Kidney (tissue), 14 donors: ENCODE results near the gene REEP1. TPM values are rescaled to one million over a fixed set of nuclear protein-coding genes. Genes with fewer than 3 reads are reported as not detected.
"Not testable (repeated sequence)": the region's sequence is repeated elsewhere in the genome, so short reads cannot be mapped to it uniquely, and the experiment has no call there.

Source experiments
- DNase-seq, 5 donors: peaks; one replicate each; pipeline ENCODE4 v3.0.0-alpha.2; 2013 to 2020
- FAIRE-seq: peaks from 2 replicates; lab custom pipeline; 2012; peaks lifted over from hg19 to GRCh38; lab: Jason Lieb, UNC
- H3K27ac ChIP-seq, 2 donors: one replicate each; pipeline ENCODE4 v1.7.0; 2013; ENCODE audit warnings: low read depth in 2 of 2, low read length in 2 of 2, inconsistent platforms in 1 of 2
- H3K27me3 ChIP-seq: one replicate; pipeline ENCODE4 v1.7.1; 2013; ENCODE audit warnings: low read length, inconsistent platforms; ENCODE audit not compliant: control insufficient read depth, insufficient read depth
- H3K36me3 ChIP-seq, 3 donors: one replicate each; pipeline versions ENCODE4 v1.7.0 to v1.7.1; 2013; ENCODE audit warnings: low read length in 3 of 3, control low read depth in 1 of 3, inconsistent platforms in 1 of 3; ENCODE audit not compliant: insufficient read depth in 3 of 3, control insufficient read depth in 2 of 3
- H3K4me1 ChIP-seq, 3 donors: one replicate each; pipeline versions ENCODE4 v1.7.0 to v1.7.1; 2013; ENCODE audit warnings: low read length in 3 of 3, inconsistent platforms in 1 of 3, low read depth in 1 of 3; ENCODE audit not compliant: control insufficient read depth in 2 of 3, insufficient read depth in 2 of 3
- H3K4me3 ChIP-seq, 3 donors: one replicate each; pipeline versions ENCODE4 v1.7.0 to v1.8.1; 2013; ENCODE audit warnings: low read length in 3 of 3, control low read depth in 1 of 3, inconsistent platforms in 1 of 3
- H3K9ac ChIP-seq, 3 donors: one replicate each; pipeline versions ENCODE4 v1.7.0 to v1.7.1; 2013; ENCODE audit warnings: low read length in 3 of 3, control low read depth in 1 of 3, inconsistent platforms in 1 of 3
- H3K9me3 ChIP-seq, 3 donors: one replicate each; pipeline versions ENCODE4 v1.7.0 to v1.7.1; 2013; ENCODE audit warnings: low read length in 3 of 3, control low read depth in 1 of 3, inconsistent platforms in 1 of 3; ENCODE audit not compliant: control insufficient read depth in 2 of 3, insufficient read depth in 1 of 3
- intact Hi-C: fragments of 100-400 bp; cut with DNase I; formaldehyde crosslinking; loops from one replicate; pipeline ENCODE4 v1.11.1; 2022
- polyA plus RNA-seq: library from polyadenylated mRNA; stranded (reverse); fragments of 350-450 nt; fragmentation: Illumina TruSeq; extraction: RNeasy Lipid Tissue Mini Kit (QIAGEN cat#74804); gene quantifications from one replicate; pipeline ENCODE4 v1.2.3, GENCODE V29; 2014; ENCODE audit warnings: low read depth, low replicate concordance; ENCODE audit not compliant: insufficient read depth
- total RNA-seq: library from RNA; stranded (reverse); fragmentation: NEBNext Ultra II Directional; extraction: Animal tissue kit (Norgen Biotek cat#: 25700); gene quantifications from one replicate; pipeline ENCODE4 v1.2.1, GENCODE V29; 2021
- TF ChIP-seq, protein P1 (sequence below): IDR thresholded peaks from 3 replicates; pipeline ENCODE4 v1.5.1; 2012; ENCODE audit warnings: mild to moderate bottlenecking, moderate library complexity, borderline replicate concordance; ENCODE audit not compliant: insufficient read depth; ENCODE audit errors: extremely low read depth
- donor health status: control.
- donor health status: control.
- donor health status: control.
- donor health status: control.
- donor health status: control.
- donor health status: DM: yes; HTN: yes; CAD: no.
- donor health status: Normal renal cell carcinoma (clear cell type).

Gene REEP1
- total and polyA plus RNA-seq, 2 donors from 2014 or later = 3.3 to 4.3 TPM

DNA sequence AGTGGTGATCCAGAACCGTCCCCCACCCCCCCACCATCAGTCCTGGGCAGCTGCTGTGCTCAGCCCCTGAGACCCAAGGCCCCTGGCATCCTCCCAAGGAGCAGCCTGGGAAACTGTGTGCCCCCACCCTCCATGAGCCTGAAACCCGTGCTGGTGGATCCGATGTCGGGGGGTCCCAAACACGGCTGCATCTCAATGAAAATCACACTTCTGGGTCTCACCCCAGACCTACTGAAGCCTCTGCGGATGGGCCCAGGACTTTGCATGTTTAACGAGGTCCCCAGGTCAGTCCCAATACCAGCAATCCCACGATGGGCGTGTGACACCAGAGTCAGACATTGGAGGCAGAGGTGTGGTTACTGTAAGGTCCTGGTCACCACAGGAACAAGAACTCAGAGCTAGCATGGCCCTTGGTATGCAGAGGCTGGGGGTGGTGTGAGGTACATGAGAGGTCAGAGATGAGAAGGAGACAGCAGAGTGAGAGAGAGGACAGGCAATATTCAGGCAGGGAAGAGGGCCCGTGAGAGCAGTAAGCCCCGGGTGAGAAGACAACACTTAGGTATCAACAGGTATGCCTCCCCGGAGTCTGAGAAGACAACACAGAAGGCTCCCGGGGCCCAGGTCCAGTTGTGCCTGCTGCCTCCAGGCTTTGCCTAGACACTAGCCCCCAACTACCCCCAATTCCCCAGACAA lies 105.6 kb downstream of the REEP1 start:
- no peak for DNase-seq
- no peak for FAIRE-seq
- intact Hi-C loops = no loop called here

DNA sequence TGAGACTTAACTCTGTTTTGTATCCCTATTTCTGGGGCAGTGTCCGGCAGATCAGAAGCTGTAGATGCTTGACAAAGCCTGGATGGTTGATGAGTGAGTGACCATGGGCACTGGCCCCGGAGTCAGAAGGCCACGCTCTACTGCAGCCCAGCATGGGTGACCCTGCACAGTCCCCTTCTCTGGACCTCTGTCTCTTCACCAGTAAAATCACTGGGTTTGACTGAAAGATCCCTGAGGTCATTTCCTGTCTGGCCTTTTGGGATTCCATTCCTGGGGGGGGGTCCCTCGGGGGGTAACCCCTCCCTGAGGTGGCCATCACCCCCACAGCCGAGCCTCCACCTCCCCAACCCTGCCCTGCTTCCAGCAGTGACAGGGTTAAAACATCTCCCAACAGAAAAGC lies 106.5 kb downstream of the REEP1 start:
- no peaks in the 10 kb centered on the region for H3K36me3 ChIP-seq
- H3K27me3 ChIP-seq = no peaks in the 10 kb centered on the region
- H3K9me3 ChIP-seq = no peaks in the 10 kb centered on the region
- no peaks in the 10 kb centered on the region for H3K4me1 ChIP-seq
- no peak overlapping the region for H3K9ac ChIP-seq
- TF ChIP-seq, protein P1, sequence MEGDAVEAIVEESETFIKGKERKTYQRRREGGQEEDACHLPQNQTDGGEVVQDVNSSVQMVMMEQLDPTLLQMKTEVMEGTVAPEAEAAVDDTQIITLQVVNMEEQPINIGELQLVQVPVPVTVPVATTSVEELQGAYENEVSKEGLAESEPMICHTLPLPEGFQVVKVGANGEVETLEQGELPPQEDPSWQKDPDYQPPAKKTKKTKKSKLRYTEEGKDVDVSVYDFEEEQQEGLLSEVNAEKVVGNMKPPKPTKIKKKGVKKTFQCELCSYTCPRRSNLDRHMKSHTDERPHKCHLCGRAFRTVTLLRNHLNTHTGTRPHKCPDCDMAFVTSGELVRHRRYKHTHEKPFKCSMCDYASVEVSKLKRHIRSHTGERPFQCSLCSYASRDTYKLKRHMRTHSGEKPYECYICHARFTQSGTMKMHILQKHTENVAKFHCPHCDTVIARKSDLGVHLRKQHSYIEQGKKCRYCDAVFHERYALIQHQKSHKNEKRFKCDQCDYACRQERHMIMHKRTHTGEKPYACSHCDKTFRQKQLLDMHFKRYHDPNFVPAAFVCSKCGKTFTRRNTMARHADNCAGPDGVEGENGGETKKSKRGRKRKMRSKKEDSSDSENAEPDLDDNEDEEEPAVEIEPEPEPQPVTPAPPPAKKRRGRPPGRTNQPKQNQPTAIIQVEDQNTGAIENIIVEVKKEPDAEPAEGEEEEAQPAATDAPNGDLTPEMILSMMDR = no peak
- intact Hi-C loops = no loop called here
- FAIRE-seq (no peak), DNase-seq (no peak)
- H3K4me3 ChIP-seq = no peak overlapping the region
- H3K27ac ChIP-seq = no peak overlapping the region

More for the DNA sequence above, 105.6 kb downstream of the REEP1 start:
- Histone ChIP-seq H3K9ac (no peak overlapping the region), H3K27ac (no peak overlapping the region), H3K36me3 (no peaks in the 10 kb centered on the region), H3K4me3 (no peak overlapping the region), H3K4me1 (no peaks in the 10 kb centered on the region), H3K27me3 (no peaks in the 10 kb centered on the region), H3K9me3 (no peaks in the 10 kb centered on the region)
- TF ChIP-seq, protein P1 = no peak

DNA sequence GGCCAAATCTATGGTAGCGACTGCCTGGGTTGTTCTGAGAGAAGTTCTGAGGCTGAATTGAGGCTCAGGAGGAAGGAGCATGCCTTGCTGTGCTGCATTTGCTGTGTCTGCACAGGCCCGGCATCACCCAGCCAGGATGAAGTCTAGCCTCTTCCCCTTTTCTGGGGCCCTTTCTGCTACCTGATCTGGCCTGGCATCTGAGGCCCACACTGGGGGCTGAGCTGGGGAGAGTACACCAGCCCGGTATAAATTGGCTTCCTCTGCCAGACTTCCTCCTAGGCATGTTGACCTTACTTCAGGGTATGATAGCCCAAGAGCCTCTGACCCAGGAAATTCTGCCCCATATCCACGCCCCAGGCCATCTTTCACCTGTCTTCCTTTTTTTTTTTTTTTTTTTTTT lies 108.2 kb downstream of the REEP1 start:
- DNase-seq (peak in 2 of 5 donors; percentile 41 to 46), FAIRE-seq (no peak)
- H3K9ac ChIP-seq = no peak overlapping the region
- H3K36me3 ChIP-seq = no peaks in the 10 kb centered on the region
- TF ChIP-seq, protein P1 = no peak
- H3K4me1 ChIP-seq = no peaks in the 10 kb centered on the region
- H3K9me3 ChIP-seq = no peaks in the 10 kb centered on the region
- H3K27ac ChIP-seq = no peak overlapping the region
- intact Hi-C loops = loop anchor here (10.0 kb wide), 1 partner anchor 136 kb away; no protein-coding TSS in a partner anchor
- H3K4me3 ChIP-seq = no peak overlapping the region
- no peaks in the 10 kb centered on the region for H3K27me3 ChIP-seq

DNA sequence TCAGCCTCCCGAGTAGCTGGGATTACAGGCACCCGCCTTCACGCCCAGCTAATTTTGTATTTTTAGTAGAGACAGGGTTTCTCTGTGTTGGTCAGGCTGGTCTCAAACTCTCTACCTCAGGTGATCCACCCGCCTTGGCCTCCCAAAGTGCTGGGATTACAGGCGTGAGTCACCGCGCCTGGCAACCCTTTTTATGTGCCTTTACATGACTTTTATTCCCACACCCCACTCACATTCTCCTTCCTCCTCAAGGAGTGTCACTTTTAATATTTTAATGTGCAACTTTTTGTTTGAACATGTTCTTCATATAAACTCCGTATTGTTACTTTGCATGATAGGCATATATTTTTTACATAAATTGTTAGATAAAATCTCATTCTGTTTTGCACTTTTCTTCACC lies 108.9 kb downstream of the REEP1 start:
- intact Hi-C loops = loop anchor here (10.0 kb wide), 1 partner anchor 136 kb away; no protein-coding TSS in a partner anchor
- FAIRE-seq, H3K9ac ChIP-seq, H3K36me3 ChIP-seq, H3K4me1 ChIP-seq, H3K27ac ChIP-seq, H3K9me3 ChIP-seq, H3K4me3 ChIP-seq, H3K27me3 ChIP-seq, DNase-seq: not testable (repeated sequence)
